NCI-H446 treated with DMSO at 0.1 percent for 48 hours (cell line): Measurements from ENCODE around the gene OR6C3.
"Not testable (repeated sequence)": the region's sequence is repeated elsewhere in the genome, so short reads cannot be mapped to it uniquely, and the experiment has no call there.

Source experiments
- DNase-seq: peaks from one replicate; lab custom pipeline; 2025; lab: John Stamatoyannopoulos, UW

Gene OR6C3

GRCh38 chr12:55330446-55330845 is at the start of gene OR6C3:
OR6C3 (plus strand) TSS chr12:55330746; CDS start chr12:55331701, 955 bp downstream.
- DNase-seq: no peak

- no peak for DNase-seq
Observed at GRCh38 chr12:55280991-55281390, 49.6 kb upstream of the OR6C3 start.

- no peak for DNase-seq
Observed at GRCh38 chr12:55289999-55290398, 40.5 kb upstream of the OR6C3 start.

GRCh38 chr12:55296469-55296868 is 34.1 kb upstream of the OR6C3 start, which contains the start of gene OR6C6:
OR6C6 (minus strand) TSS chr12:55296569; CDS start chr12:55295232, 1,337 bp downstream.
- DNase-seq: no peak

GRCh38 chr12:55314043-55314442 is 16.5 kb upstream of the OR6C3 start, which contains the start of gene OR6C1:
OR6C1 (plus strand) TSS chr12:55314343; CDS start chr12:55320600, 6,257 bp downstream.
- DNase-seq: no peak

GRCh38 chr12:55320201-55320600 is 10.3 kb upstream of the OR6C3 start:
- no peak for DNase-seq

- not testable (repeated sequence) for DNase-seq
Observed at GRCh38 chr12:55325801-55326200, 4.7 kb upstream of the OR6C3 start.

- no peak for DNase-seq
Observed at GRCh38 chr12:55336002-55336401, 5.5 kb downstream of the OR6C3 start.

- DNase-seq: not testable (repeated sequence)
Observed at GRCh38 chr12:55355338-55355737, 24.8 kb downstream of the OR6C3 start.

- no peak for DNase-seq
Observed at GRCh38 chr12:55362675-55363074, 32.1 kb downstream of the OR6C3 start, which contains the start of gene OR6C75. OR6C75 (plus strand) TSS chr12:55362975; CDS start chr12:55365111, 2,136 bp downstream.

GRCh38 chr12:55365086-55365485 is 34.5 kb downstream of the OR6C3 start:
- DNase-seq: no peak

GRCh38 chr12:55372521-55372920 is 42.0 kb downstream of the OR6C3 start:
- no peak for DNase-seq
